ENCODE measurements around the gene GHSR. TPM values are rescaled to one million over a fixed set of nuclear protein-coding genes. Genes with fewer than 3 reads are reported as not detected.

Gene GHSR
- total RNA-seq, 1 experiment from 2014 or later, result not detected

DNA sequence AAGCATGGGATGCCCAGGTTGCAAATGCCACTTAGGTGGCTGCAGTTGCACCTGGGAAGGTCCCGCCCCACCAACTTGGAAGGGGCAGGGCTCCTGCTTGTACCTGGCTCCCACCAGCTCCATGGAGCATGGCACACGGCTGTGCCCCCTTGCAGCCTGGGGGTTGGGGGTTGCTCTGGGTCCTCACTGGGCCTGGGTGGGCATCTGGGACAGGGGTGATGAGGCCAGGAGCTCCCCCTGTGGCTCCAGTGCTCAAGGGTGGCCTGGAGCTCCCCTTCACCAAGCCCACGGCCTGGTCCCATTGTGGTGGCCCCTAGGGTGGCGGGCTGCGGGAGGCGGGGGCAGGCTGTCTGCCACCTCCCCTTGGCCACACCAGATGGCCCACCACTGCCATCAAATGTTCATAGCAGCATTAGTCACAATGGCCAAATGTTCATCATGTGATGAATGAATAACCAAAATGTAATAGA is 36.7 kb downstream of the GHSR start:
- TF ChIP-seq, protein P1, sequence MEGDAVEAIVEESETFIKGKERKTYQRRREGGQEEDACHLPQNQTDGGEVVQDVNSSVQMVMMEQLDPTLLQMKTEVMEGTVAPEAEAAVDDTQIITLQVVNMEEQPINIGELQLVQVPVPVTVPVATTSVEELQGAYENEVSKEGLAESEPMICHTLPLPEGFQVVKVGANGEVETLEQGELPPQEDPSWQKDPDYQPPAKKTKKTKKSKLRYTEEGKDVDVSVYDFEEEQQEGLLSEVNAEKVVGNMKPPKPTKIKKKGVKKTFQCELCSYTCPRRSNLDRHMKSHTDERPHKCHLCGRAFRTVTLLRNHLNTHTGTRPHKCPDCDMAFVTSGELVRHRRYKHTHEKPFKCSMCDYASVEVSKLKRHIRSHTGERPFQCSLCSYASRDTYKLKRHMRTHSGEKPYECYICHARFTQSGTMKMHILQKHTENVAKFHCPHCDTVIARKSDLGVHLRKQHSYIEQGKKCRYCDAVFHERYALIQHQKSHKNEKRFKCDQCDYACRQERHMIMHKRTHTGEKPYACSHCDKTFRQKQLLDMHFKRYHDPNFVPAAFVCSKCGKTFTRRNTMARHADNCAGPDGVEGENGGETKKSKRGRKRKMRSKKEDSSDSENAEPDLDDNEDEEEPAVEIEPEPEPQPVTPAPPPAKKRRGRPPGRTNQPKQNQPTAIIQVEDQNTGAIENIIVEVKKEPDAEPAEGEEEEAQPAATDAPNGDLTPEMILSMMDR (IDR thresholded peaks at IDR 0.05; ENCODE audit: insufficient read depth in 1 of 2, low read depth in 1 of 2, low read length in 1 of 2, severe bottlenecking in 1 of 2, unreplicated experiment in 1 of 2), result no peak
- intact Hi-C loops (cut with micrococcal nuclease; ENCODE audit: unreplicated experiment), result loop anchor here (5.0 kb wide), 1 partner anchor 256 kb away; no protein-coding TSS in a partner anchor
- no peaks in the 10 kb centered on the region for H3K4me1 Mint-ChIP-seq (ENCODE audit: low read depth, unreplicated experiment)
- H3K9me3 Mint-ChIP-seq (ENCODE audit: unreplicated experiment), result no peaks in the 10 kb centered on the region
- no peaks in the 10 kb centered on the region for H3K27me3 ChIP-seq (replicated peaks; ENCODE audit: control insufficient read depth, insufficient read depth, low read length)
- H3K9me3 ChIP-seq, result no peaks in the 10 kb centered on the region
- DNase-seq, result no peak
- no peak overlapping the region for H3K4me3 ChIP-seq (ENCODE audit: low read depth, low read length)
- H3K36me3 ChIP-seq (ENCODE audit: control insufficient read depth, insufficient read depth, low read length), result no peaks in the 10 kb centered on the region
- no peak overlapping the region for H3K4me3 Mint-ChIP-seq (ENCODE audit: unreplicated experiment)
- H3K27me3 Mint-ChIP-seq (ENCODE audit: insufficient read depth, unreplicated experiment), result peaks cover 5% of the 10 kb centered on the region
- ChIA-PET POLR2A (no interaction called here), CTCF (no interaction called here)
- peaks cover 7% of the 10 kb centered on the region for H3K36me3 Mint-ChIP-seq (ENCODE audit: insufficient read depth, unreplicated experiment)
- H3K4me1 ChIP-seq, result no peaks in the 10 kb centered on the region
- H3K27ac Mint-ChIP-seq (ENCODE audit: unreplicated experiment), result no peak overlapping the region
- no TSS peak for BruUV-seq (replicated peaks)

DNA sequence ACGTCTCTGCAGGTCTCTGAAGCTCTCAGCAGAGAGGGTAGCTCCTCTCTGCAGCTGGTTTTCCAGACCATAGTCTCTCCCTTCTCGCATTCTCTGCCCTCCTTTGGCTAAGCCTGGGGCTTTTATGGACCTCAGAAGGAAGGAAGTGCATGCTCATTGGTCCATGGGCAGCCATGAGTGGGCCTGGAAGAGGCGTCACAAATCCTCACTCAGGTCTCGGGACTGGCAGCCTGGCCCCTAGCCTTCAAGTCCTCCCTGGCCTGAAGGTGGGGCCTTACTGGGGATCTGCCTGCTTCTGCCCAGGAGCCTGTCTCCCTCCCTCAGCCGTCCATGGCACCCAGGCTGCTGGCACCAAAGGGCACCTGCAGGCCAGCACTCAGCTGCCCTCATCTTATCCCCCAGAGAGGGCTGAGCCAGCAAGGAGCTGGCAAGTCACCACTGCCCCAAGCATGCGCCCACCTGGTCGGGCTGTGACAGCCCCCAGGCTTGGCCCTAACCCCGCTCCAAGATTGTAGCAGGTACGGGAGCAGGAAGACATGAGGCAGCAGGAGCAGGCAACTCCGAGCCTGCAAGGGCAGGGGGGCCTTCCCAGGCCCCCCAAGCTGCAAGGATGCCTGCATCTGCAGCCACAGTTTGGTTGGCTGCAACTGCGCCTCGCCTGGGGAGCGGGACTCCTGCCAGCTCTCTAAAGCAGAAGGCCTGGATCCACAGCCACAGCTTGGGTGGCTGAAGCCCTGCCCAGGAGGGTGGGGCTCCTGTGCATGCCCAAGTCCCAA is 37.4 kb downstream of the GHSR start:
- CTCF ChIA-PET, result no interaction called here
- Mint-ChIP-seq H3K9me3 (ENCODE audit: unreplicated experiment) (no peaks in the 10 kb centered on the region), H3K4me1 (ENCODE audit: low read depth, unreplicated experiment) (no peaks in the 10 kb centered on the region), H3K4me3 (ENCODE audit: unreplicated experiment) (no peak overlapping the region), H3K27me3 (ENCODE audit: insufficient read depth, unreplicated experiment) (peaks cover 5% of the 10 kb centered on the region), H3K27ac (ENCODE audit: unreplicated experiment) (no peak overlapping the region), H3K36me3 (ENCODE audit: insufficient read depth, unreplicated experiment) (peaks cover 7% of the 10 kb centered on the region)
- no peaks in the 10 kb centered on the region for H3K36me3 ChIP-seq (ENCODE audit: control insufficient read depth, insufficient read depth, low read length)
- BruUV-seq (replicated peaks), result no TSS peak
- DNase-seq, result no peak
- TF ChIP-seq, protein P1 (IDR thresholded peaks at IDR 0.05; ENCODE audit: insufficient read depth in 1 of 2, low read depth in 1 of 2, low read length in 1 of 2, severe bottlenecking in 1 of 2, unreplicated experiment in 1 of 2), result no peak
- no peaks in the 10 kb centered on the region for H3K4me1 ChIP-seq
- no peak overlapping the region for H3K4me3 ChIP-seq (ENCODE audit: low read depth, low read length)
- H3K9me3 ChIP-seq, result no peaks in the 10 kb centered on the region
- H3K27me3 ChIP-seq (replicated peaks; ENCODE audit: control insufficient read depth, insufficient read depth, low read length), result no peaks in the 10 kb centered on the region
- intact Hi-C loops (cut with micrococcal nuclease; ENCODE audit: unreplicated experiment), result loop anchor here (5.0 kb wide), 1 partner anchor 256 kb away; no protein-coding TSS in a partner anchor
- POLR2A ChIA-PET, result no interaction called here

DNA sequence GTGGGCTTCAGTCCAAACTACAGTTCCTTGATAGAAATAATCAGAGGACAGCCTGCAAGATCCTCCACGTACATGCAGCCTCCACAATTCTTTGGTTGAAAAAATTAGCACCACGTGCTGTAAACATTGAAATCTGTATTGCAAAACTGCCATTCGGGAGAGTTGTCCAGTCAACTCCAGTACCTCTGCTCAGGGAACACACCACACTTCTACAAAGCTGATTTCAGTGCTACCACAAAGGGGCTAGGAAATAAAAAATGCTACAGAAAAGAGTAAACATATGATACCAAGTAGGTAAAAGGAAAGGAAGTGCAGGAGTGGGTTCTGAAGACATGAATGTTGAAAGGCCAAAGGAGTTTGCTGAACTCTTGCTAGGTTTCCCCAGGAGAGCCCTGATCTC is 40.4 kb downstream of the GHSR start:
- no TSS peak for BruUV-seq (replicated peaks)
- DNase-seq, result no peak
- no peak overlapping the region for H3K4me3 ChIP-seq (ENCODE audit: low read depth, low read length)
- no peaks in the 10 kb centered on the region for H3K27me3 ChIP-seq (replicated peaks; ENCODE audit: control insufficient read depth, insufficient read depth, low read length)
- H3K9me3 ChIP-seq, result no peaks in the 10 kb centered on the region
- CTCF ChIA-PET, result no interaction called here
- Mint-ChIP-seq H3K4me1 (ENCODE audit: low read depth, unreplicated experiment) (no peaks in the 10 kb centered on the region), H3K27ac (ENCODE audit: unreplicated experiment) (no peak overlapping the region), H3K36me3 (ENCODE audit: insufficient read depth, unreplicated experiment) (peaks cover 8% of the 10 kb centered on the region), H3K4me3 (ENCODE audit: unreplicated experiment) (no peak overlapping the region), H3K9me3 (ENCODE audit: unreplicated experiment) (no peaks in the 10 kb centered on the region), H3K27me3 (ENCODE audit: insufficient read depth, unreplicated experiment) (no peaks in the 10 kb centered on the region)
- intact Hi-C loops (cut with micrococcal nuclease; ENCODE audit: unreplicated experiment), result no loop called here
- TF ChIP-seq, protein P1 (IDR thresholded peaks at IDR 0.05; ENCODE audit: insufficient read depth in 1 of 2, low read depth in 1 of 2, low read length in 1 of 2, severe bottlenecking in 1 of 2, unreplicated experiment in 1 of 2), result no peak
- no peaks in the 10 kb centered on the region for H3K4me1 ChIP-seq
- H3K36me3 ChIP-seq (ENCODE audit: control insufficient read depth, insufficient read depth, low read length), result no peaks in the 10 kb centered on the region
- POLR2A ChIA-PET, result no interaction called here
